ENCODE data around the gene MKLN1. TPM values are rescaled to one million over a fixed set of nuclear protein-coding genes. Genes with fewer than 3 reads are reported as not detected.
"Not testable (repeated sequence)": the region's sequence is repeated elsewhere in the genome, so short reads cannot be mapped to it uniquely, and the experiment has no call there.

Gene MKLN1
- total and polyA plus RNA-seq, 3 donors from 2014 or later: 42.1 to 87.9 (median 82.4) TPM

DNA sequence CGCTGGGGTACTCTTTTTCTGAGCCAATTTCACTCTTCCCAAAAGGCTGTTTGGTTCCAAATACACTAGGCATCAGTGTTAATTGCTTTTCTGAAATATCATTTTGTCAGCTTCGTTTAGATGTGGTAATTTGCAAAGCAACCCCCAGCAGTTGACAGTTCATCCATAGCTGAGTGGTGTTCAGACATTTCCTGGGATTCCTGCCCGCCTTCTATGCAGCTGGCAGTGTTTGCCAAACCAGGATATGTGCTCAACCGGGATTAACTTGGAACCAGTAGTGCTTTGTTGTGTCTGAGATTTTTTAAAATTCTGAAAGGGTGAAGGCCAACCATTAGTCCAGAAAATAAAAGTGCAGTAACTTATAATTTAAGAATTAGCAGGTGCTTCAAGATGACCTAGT is 25.2 kb upstream of the MKLN1 start:
- TF ChIP-seq POLR2A (IDR thresholded peaks at IDR 0.05): no peak
- TF ChIP-seq, protein P1, sequence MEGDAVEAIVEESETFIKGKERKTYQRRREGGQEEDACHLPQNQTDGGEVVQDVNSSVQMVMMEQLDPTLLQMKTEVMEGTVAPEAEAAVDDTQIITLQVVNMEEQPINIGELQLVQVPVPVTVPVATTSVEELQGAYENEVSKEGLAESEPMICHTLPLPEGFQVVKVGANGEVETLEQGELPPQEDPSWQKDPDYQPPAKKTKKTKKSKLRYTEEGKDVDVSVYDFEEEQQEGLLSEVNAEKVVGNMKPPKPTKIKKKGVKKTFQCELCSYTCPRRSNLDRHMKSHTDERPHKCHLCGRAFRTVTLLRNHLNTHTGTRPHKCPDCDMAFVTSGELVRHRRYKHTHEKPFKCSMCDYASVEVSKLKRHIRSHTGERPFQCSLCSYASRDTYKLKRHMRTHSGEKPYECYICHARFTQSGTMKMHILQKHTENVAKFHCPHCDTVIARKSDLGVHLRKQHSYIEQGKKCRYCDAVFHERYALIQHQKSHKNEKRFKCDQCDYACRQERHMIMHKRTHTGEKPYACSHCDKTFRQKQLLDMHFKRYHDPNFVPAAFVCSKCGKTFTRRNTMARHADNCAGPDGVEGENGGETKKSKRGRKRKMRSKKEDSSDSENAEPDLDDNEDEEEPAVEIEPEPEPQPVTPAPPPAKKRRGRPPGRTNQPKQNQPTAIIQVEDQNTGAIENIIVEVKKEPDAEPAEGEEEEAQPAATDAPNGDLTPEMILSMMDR (IDR thresholded peaks at IDR 0.05): no peak
- no peaks in the 10 kb centered on the region for H3K36me3 ChIP-seq (ENCODE audit: low read depth, missing control alignments)
- H3K4me1 ChIP-seq: peaks cover 17% of the 10 kb centered on the region
- H3K4me3 ChIP-seq: no peak overlapping the region
- peak overlapping the region in 1 of 2 donors; percentile 61 for H3K27ac ChIP-seq
- H3K9me3 ChIP-seq: no peaks in the 10 kb centered on the region
- DNase-seq: no peak
- H3K27me3 ChIP-seq: no peaks in the 10 kb centered on the region
- intact Hi-C loops (cut with DNase I; ENCODE audit: low total_unique reads): no loop called here
- 77 to 80% methylated on average over 4 of the region's 4 CpGs for WGBS, 2 donors

DNA sequence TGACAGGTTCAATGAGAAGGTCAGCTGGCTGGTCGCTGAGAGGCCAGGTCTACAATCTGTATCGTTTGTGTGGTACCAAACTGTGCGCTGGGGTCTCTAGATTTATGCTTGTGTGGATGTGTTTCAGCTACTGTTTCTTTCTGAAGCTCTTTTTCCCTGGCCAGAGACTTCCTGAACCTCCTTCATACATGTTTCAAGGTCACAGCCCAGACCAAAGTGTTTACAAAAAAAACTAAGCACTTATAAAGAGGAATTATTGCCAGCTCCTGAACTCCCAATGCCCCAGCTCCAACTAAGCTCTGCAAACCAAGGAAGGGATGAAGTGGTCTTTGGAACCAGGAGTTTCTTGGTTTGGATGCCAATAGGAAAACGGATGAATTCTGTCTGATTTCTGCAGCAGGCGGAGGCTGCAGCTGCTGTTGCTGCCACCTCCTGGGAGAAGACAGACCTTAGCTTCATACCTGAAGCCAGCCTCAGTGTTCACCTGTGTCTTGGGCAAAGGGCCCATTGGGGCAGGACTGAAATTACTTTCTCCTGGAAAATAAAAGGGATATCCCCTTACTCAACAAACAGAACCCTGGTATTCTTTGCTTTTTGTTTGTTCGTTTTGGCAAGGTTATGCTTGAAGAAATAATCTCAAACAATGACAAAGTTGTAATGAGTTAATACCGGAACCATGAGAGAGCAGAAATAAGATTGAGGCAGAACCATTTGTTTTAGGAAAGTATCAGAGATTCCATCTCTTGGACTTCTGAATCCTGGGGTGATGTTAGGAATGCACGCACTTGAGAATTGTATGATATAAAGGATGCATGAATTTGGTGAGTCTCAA is 24.6 kb upstream of the MKLN1 start:
- H3K27ac ChIP-seq: peak overlapping the region in 1 of 2 donors; percentile 61
- H3K27me3 ChIP-seq: no peaks in the 10 kb centered on the region
- H3K36me3 ChIP-seq (ENCODE audit: low read depth, missing control alignments): no peaks in the 10 kb centered on the region
- H3K4me1 ChIP-seq: peaks cover 17% of the 10 kb centered on the region
- WGBS, 2 donors: 57 to 60% methylated on average over 8 of the region's 8 CpGs
- no peaks in the 10 kb centered on the region for H3K9me3 ChIP-seq
- peak; percentile 69 for DNase-seq
- intact Hi-C loops (cut with DNase I; ENCODE audit: low total_unique reads): no loop called here
- TF ChIP-seq, protein P1 (IDR thresholded peaks at IDR 0.05): peak; percentile 14 to 53 (median 46)
- no peak for TF ChIP-seq POLR2A (IDR thresholded peaks at IDR 0.05)
- no peak overlapping the region for H3K4me3 ChIP-seq

DNA sequence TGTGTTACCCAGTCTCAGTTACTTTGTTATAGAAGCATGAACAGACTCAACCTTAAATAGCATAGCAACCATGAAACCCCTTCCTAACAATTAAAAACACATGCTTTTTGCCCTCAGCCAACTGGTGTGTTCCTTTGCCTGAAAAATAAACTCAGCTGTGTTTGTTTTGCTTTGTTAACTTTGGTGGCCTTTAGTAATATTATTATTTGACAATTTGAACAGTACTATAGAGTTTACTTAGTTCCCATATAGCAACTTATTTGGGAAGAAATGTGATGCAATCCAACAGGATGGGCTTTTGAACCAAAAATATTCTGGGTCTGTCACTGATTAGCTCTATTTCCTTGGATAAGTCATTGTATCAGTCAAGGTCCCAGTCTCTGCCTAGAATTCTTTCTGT is 22.5 kb upstream of the MKLN1 start:
- TF ChIP-seq POLR2A (IDR thresholded peaks at IDR 0.05): no peak
- TF ChIP-seq, protein P1 (IDR thresholded peaks at IDR 0.05): no peak
- H3K27me3 ChIP-seq: no peaks in the 10 kb centered on the region
- no peak for DNase-seq
- no peak overlapping the region for H3K4me3 ChIP-seq
- no peaks in the 10 kb centered on the region for H3K9me3 ChIP-seq
- H3K4me1 ChIP-seq: peaks cover 14% of the 10 kb centered on the region
- intact Hi-C loops (cut with DNase I; ENCODE audit: low total_unique reads): no loop called here
- no peaks in the 10 kb centered on the region for H3K36me3 ChIP-seq (ENCODE audit: low read depth, missing control alignments)
- no peak overlapping the region for H3K27ac ChIP-seq

DNA sequence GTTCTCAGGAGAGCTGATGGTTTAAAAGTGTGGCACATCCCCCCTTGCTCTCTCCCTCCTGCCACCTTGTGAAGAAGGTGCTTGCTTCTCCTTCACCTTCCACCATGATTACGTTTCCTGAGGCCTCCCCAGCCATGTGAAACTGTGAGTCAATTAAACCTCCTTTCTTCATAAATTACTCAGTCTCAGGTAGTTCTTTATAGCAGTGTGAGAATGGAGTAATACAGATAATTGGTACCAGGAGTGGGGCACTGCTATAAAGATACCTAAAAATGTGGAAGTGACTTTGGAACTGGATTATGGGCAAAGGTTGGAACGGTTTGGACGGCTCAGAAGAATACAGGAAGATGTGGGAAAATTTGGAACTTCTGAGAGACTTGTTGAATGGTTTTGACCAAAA is 21.6 kb upstream of the MKLN1 start:
- WGBS, 2 donors: 87 to 97% methylated on average over 3 of the region's 3 CpGs
- H3K27ac ChIP-seq; intact Hi-C loops (cut with DNase I; ENCODE audit: low total_unique reads); H3K27me3 ChIP-seq; H3K9me3 ChIP-seq; H3K36me3 ChIP-seq (ENCODE audit: low read depth, missing control alignments); DNase-seq; H3K4me3 ChIP-seq: not testable (repeated sequence)
- peaks cover 14% of the 10 kb centered on the region for H3K4me1 ChIP-seq

DNA sequence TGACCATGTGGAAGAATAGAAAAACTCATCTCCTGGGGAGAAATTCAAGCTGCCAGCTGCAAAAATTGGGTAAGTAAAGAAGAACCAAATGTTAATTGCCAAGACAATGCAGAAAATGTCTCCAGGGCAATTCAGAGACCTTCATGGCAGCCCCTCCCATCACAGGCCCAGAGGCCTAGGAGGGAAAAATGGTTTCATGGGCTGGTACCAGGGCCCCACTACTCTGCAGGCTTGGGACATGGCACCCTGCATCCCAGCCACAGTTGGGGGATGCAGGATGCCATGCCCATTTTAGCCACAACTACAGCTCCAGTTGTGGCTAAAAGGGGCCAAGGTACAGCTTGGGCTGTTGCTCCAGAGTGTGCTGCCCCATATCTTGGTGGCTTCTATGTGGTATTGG is 20.9 kb upstream of the MKLN1 start:
- TF ChIP-seq, protein P1 (IDR thresholded peaks at IDR 0.05): no peak
- TF ChIP-seq POLR2A (IDR thresholded peaks at IDR 0.05): no peak
- DNase-seq: no peak
- intact Hi-C loops (cut with DNase I; ENCODE audit: low total_unique reads): no loop called here
- Histone ChIP-seq H3K4me1 (peaks cover 14% of the 10 kb centered on the region), H3K36me3 (ENCODE audit: low read depth, missing control alignments) (no peaks in the 10 kb centered on the region), H3K27me3 (no peaks in the 10 kb centered on the region), H3K27ac (no peak overlapping the region), H3K4me3 (no peak overlapping the region), H3K9me3 (no peaks in the 10 kb centered on the region)
